GM21825 (cell line): ENCODE data around the gene FAM234A.

Experiments used
- ATAC-seq: cut with Tn5 transposase; IDR thresholded peaks from one replicate; pipeline ENCODE4 v1.9.1; 2021; ENCODE audit warnings: mild to moderate bottlenecking, moderate library complexity; ENCODE audit not compliant: unreplicated experiment

The FAM234A gene

DNA sequence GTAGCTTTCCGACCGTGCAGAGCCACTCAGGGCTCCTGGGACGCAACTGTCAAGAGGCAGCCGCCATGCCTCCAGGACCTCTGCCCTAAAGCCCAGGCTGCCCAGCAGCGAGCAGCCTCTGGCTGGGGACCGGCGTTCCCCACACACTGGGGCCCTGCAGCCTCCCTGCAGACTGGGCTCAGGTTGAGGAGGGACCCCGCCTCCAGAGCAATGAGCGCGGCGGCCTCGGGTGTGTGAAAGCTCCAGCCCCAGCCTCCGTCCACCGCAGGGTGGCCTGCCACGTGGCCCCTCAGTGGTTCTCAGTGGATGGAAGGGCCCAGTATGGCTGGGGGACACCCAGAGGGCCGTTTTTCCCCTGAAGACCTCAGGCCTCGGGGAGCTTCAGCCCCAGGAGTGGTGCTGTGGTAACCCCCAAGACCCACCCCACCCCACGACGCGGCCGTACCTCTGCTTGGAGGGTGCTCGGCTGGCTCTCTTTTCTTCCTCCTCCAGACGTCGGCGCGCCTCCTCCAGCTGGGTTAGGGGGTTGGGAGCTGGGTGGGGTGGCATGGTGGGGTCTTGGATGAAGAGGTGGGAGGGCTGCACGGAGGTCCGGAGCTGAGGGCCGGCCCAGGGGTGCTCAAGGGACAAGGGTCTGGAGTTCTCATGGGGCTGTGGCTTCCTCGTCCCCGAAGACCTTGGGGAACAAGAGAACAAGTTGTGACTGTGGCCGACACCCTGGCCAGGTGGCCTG lies 58.6 kb downstream of the FAM234A start:
- no peak for ATAC-seq

GRCh38 chr16:296276-296675 lies 61.7 kb downstream of the FAM234A start:
- ATAC-seq, result no peak

- ATAC-seq, result no peak
Observed at GRCh38 chr16:296806-297510, 62.3 kb downstream of the FAM234A start.

GRCh38 chr16:297832-298231 lies 63.2 kb downstream of the FAM234A start:
- no peak for ATAC-seq

DNA sequence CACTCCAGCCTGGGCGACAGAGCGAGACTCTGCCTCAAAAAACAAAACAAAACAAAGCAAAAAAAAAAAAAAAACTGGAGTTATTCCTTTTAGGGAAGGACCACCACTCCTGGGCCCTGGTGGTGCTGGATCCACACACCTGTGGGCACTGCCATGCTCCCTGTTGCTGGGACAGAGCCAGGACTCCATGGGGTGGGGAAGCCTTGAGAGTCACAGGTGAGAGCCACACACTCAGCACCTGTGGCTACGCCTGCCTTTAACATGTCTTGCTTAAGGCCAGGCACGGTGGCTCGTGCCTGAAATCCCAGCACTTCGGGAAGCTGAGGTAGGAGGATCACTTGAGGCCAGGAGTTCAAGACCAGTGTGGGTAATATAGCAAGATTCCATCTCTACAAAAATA lies 66.6 kb downstream of the FAM234A start:
- ATAC-seq, result no peak

- no peak for ATAC-seq
Observed at GRCh38 chr16:301950-302349, 67.3 kb downstream of the FAM234A start.

- ATAC-seq, result no peak
Observed at GRCh38 chr16:303760-304505, 69.3 kb downstream of the FAM234A start.

- ATAC-seq, result no peak
Observed at GRCh38 chr16:305916-306626, 71.5 kb downstream of the FAM234A start.

DNA sequence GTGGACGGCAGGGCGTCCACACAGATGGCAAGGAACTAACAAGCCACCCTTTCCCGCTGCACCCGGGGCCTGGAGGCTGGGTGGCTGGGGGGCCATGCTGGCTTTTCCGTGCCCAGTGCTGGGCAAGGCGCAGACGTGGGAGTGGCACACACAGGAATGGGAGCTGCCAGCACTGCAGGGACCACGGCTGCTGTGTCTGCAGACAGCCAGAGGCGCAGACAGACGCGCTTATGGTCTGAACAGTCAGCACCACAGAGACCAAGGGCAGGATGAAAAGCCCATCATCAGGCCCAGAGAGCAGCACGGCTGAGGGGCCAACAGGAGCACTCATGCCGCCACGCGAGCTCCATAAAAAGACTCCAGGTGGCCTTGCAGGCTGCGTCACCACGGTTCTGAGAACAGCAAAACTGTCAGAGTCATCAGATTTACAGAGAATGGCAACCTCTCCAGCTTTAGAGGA lies 72.3 kb downstream of the FAM234A start:
- no peak for ATAC-seq

- ATAC-seq, result no peak
Observed at GRCh38 chr16:307691-308312, 73.2 kb downstream of the FAM234A start.

GRCh38 chr16:309476-309875 lies 74.9 kb downstream of the FAM234A start:
- no peak for ATAC-seq

- ATAC-seq, result no peak
Observed at GRCh38 chr16:311725-312124, 77.1 kb downstream of the FAM234A start.

DNA sequence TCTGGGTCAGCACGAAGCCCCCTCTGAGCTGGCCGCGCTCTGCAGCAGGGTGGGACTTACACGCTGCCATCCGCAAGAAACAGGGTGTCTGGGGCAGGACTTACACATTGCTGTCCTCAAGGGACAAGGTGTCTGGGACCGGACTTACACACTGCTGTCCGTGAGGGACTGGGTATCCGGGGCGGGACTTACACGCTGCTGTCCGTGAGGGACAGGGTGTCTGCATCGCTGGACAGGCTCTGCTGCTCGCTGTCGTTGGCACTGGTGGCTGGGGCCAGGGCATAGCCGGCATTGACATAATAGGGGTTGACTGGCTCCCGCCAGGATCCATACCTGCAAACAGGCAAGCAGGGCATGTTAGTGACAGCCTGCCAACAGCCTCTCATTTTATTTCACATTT lies 79.7 kb downstream of the FAM234A start:
- no peak for ATAC-seq

DNA sequence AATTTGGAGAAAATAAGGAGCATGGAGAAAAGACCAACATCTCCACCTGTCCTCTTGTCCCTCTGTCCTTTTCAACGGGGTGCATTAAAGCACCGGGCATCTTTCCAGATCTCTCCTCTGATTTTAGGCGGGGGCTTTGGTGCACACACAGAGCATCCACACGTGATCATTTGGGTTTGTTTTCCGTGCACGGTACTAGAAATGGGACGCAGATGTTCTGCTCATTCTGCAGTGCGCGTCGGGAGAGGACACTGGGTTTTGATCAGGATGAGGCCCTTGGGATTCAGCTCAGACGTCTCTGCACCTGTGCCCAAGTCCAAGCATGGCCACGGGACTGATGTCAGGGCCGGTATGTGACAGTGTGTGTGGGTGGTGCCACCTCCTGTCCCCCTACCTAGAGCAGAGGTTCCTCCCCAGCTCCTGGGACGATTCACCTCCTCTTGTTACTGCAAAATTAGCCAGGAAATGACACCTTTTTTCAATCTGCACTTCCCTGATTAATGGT lies 80.2 kb downstream of the FAM234A start:
- ATAC-seq, result no peak
